Liver (tissue), 9 donors: ENCODE data around the gene NDUFS7. TPM values are rescaled to one million over a fixed set of nuclear protein-coding genes. Genes with fewer than 3 reads are reported as not detected.

Experiments
- DNase-seq: peaks from one replicate; pipeline ENCODE4 v3.0.0-alpha.2; 2017; ENCODE audit warnings: low spot score
- H3K27ac ChIP-seq, 2 donors: one replicate each; pipeline ENCODE4 v1.7.0; 2013; ENCODE audit warnings: inconsistent platforms in 2 of 2, low read length in 2 of 2, control low read depth in 1 of 2, low read depth in 1 of 2, mild to moderate bottlenecking in 1 of 2
- H3K27me3 ChIP-seq, 4 donors: one replicate each; pipeline versions ENCODE4 v1.6.1 to v1.7.0; 2013; ENCODE audit warnings: low read length in 3 of 4, inconsistent platforms in 1 of 4, mild to moderate bottlenecking in 1 of 4, moderate library complexity in 1 of 4; ENCODE audit not compliant: control insufficient read depth in 4 of 4, insufficient read depth in 4 of 4
- H3K36me3 ChIP-seq, 4 donors: one replicate each; pipeline versions ENCODE4 v1.6.1 to v1.7.0; 2013; ENCODE audit warnings: low read length in 3 of 4, mild to moderate bottlenecking in 3 of 4, low read depth in 1 of 4, moderate library complexity in 1 of 4; ENCODE audit not compliant: control insufficient read depth in 4 of 4, insufficient read depth in 3 of 4
- H3K4me1 ChIP-seq, 4 donors: one replicate each; pipeline versions ENCODE4 v1.6.1 to v1.7.0; 2013; ENCODE audit warnings: low read length in 3 of 4, mild to moderate bottlenecking in 3 of 4, moderate library complexity in 1 of 4; ENCODE audit not compliant: control insufficient read depth in 4 of 4, insufficient read depth in 4 of 4
- H3K4me3 ChIP-seq, 3 donors: one replicate each; pipeline versions ENCODE4 v1.6.1 to v1.7.0; 2013; ENCODE audit warnings: low read length in 3 of 3, control low read depth in 1 of 3, low read depth in 1 of 3, mild to moderate bottlenecking in 1 of 3
- H3K9ac ChIP-seq, 2 donors: one replicate each; pipeline ENCODE4 v1.7.0; 2013; ENCODE audit warnings: low read length in 2 of 2, mild to moderate bottlenecking in 2 of 2, moderate library complexity in 2 of 2, control low read depth in 1 of 2, low read depth in 1 of 2
- H3K9me3 ChIP-seq, 4 donors: one replicate each; pipeline versions ENCODE4 v1.6.1 to v1.7.0; 2013; ENCODE audit warnings: low read length in 3 of 4; ENCODE audit not compliant: control insufficient read depth in 4 of 4
- EGR1 ChIP-seq, 2 donors: IDR thresholded peaks; 2 replicates each; pipeline ENCODE4 v1.6.1; 2016 to 2018; ENCODE audit warnings: antibody characterized with exemption in 2 of 2, low read depth in 2 of 2
- FOXA1 ChIP-seq: IDR thresholded peaks from 2 replicates; pipeline ENCODE4 v1.6.1; 2016; ENCODE audit warnings: antibody characterized with exemption
- FOXA2 ChIP-seq: IDR thresholded peaks from 2 replicates; pipeline ENCODE4 v1.6.1; 2016; ENCODE audit warnings: antibody characterized with exemption
- HNF4A ChIP-seq, 2 donors: conservative IDR thresholded peaks; 2 replicates each; pipeline ENCODE4 v1.6.1; 2016; ENCODE audit warnings: antibody characterized with exemption in 2 of 2, mild to moderate bottlenecking in 2 of 2
- JUND ChIP-seq, 2 donors: IDR thresholded peaks; 2 replicates each; pipeline ENCODE4 v1.6.1; 2016; ENCODE audit warnings: antibody characterized with exemption in 2 of 2
- NR2F2 ChIP-seq: IDR thresholded peaks from 2 replicates; pipeline ENCODE4 v1.6.1; 2016; ENCODE audit warnings: antibody characterized with exemption
- RAD21 ChIP-seq, 2 donors: IDR thresholded peaks; 2 replicates each; pipeline ENCODE4 v1.6.1; 2016; ENCODE audit warnings: antibody characterized with exemption in 2 of 2, mild to moderate bottlenecking in 2 of 2
- RXRA ChIP-seq, 2 donors: IDR thresholded peaks; 2 replicates each; pipeline ENCODE4 v1.6.1; 2017 to 2018; ENCODE audit warnings: antibody characterized with exemption in 2 of 2, mild to moderate bottlenecking in 1 of 2
- SP1 ChIP-seq: IDR thresholded peaks from 2 replicates; pipeline ENCODE4 v1.6.1; 2018; ENCODE audit warnings: antibody characterized with exemption, mild to moderate bottlenecking
- TAF1 ChIP-seq: conservative IDR thresholded peaks from 2 replicates; pipeline ENCODE4 v1.6.1; 2016; ENCODE audit warnings: antibody characterized with exemption, mild to moderate bottlenecking
- YY1 ChIP-seq: IDR thresholded peaks from 2 replicates; pipeline ENCODE4 v1.6.1; 2016; ENCODE audit warnings: antibody characterized with exemption, mild to moderate bottlenecking
- WGBS: extraction: QIAGEN DNeasy Blood & Tissue Kit; methylation state at CpG from one replicate; pipeline ENCODE4 v1.1.7; 2013; 5-methylcytosine and 5-hydroxymethylcytosine counted together
- polyA plus RNA-seq, 2 donors: library from polyadenylated mRNA; stranded (reverse) in 1 of 2; unstranded in 1 of 2; fragments of 200-250 nt in 1 of 2; fragments of >200 nt in 1 of 2; fragmentation: Nextera tagmentation in 1 of 2; extraction: Ambion mirVana in 1 of 2; gene quantifications; one replicate each; pipeline versions ENCODE4 v1.2.1 to v1.2.3, GENCODE V29; 2013 to 2015
- total RNA-seq, 2 donors: library from RNA; depleted of rRNA; stranded (reverse); fragments of >200 nt; gene quantifications; one replicate each; pipeline ENCODE4 v1.2.3, GENCODE V29; 2014
- TF ChIP-seq, protein P1 (sequence below): IDR thresholded peaks from 2 replicates; pipeline ENCODE4 v1.6.1; 2016; ENCODE audit warnings: antibody characterized with exemption
- TF ChIP-seq, protein P2 (sequence below): IDR thresholded peaks from 2 replicates; pipeline ENCODE4 v1.6.1; 2016; ENCODE audit warnings: antibody characterized with exemption
- TF ChIP-seq, protein P3 (sequence below): IDR thresholded peaks from 2 replicates; pipeline ENCODE4 v1.6.1; 2016; ENCODE audit warnings: antibody characterized with exemption, mild to moderate bottlenecking
- TF ChIP-seq, protein P4 (sequence below): IDR thresholded peaks from 2 replicates; pipeline ENCODE4 v1.6.1; 2016; ENCODE audit warnings: antibody characterized with exemption
- TF ChIP-seq, protein P5 (sequence below): fragments of 150-350 bp; IDR thresholded peaks from 2 replicates; pipeline ENCODE4 v1.5.1; 2017; ENCODE audit warnings: improper control_type of control experiment, low read depth, low read length; ENCODE audit not compliant: missing input control
- donor health status: healthy.
- donor health status: healthy.
- donor health status: healthy.
- donor health status: healthy.
- donor health status: healthy.

NDUFS7 gene
- total and polyA plus RNA-seq, 4 donors, result 54.4 to 185 (median 128) TPM

DNA sequence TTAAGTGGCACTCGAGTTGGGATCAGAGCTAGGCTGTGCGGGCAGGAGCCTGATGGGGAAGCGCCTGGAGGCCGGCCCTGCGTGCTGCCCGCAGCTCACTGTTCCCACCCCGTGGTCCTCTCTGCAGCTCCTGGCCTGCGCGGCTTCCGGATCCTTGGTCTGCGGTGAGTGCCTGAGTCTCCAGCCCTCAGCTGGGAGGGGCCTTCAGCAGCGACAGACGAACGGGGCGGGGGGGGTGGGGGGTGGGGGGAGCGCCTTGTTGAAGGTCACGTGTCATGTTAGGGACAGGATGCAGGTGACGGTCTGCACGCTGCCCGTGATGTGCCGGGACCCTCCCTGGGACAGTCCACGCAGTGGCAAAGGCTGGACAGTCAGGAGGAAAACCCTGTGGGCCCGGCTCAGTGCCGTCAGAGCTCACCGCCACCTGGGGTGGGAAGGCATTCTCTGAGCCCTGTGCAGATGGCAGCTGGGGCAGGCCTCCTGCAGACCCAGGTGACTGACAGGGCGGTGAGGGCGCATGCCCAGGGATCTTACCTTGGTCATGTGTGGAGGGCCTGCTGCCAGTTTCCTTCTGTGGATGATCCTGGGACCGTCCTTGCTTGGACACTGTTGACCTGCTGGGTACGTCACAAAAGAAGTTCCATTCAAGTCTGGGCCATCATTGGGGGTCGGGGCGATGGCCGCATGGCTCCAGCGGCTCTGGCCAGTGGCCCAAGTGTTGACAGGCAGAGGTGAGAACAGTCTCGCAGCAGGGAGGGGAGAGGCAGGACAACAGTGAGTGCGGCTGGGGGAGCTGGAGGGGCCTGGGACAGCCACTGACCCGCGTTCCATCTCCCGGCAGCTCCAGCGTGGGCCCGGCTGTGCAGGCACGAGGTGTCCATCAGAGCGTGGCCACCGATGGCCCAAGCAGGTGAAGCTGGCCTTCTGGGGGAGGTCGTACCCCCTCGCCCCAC is 4.3 kb downstream of the NDUFS7 start:
- H3K36me3 ChIP-seq, result peaks cover 7 to 34% (median 22%) of the 10 kb centered on the region in 4 donors
- TF ChIP-seq, protein P1, sequence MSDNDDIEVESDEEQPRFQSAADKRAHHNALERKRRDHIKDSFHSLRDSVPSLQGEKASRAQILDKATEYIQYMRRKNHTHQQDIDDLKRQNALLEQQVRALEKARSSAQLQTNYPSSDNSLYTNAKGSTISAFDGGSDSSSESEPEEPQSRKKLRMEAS, result no peak
- TF ChIP-seq YY1 (no peak), RAD21 (IDR thresholded peaks at IDR 0.05) (no peak), FOXA1 (no peak), TAF1 (no peak), RXRA (IDR thresholded peaks at IDR 0.05) (no peak), NR2F2 (no peak), JUND (IDR thresholded peaks at IDR 0.05) (no peak), FOXA2 (no peak), HNF4A (conservative IDR thresholded peaks at IDR 0.05) (no peak)
- TF ChIP-seq, protein P2, sequence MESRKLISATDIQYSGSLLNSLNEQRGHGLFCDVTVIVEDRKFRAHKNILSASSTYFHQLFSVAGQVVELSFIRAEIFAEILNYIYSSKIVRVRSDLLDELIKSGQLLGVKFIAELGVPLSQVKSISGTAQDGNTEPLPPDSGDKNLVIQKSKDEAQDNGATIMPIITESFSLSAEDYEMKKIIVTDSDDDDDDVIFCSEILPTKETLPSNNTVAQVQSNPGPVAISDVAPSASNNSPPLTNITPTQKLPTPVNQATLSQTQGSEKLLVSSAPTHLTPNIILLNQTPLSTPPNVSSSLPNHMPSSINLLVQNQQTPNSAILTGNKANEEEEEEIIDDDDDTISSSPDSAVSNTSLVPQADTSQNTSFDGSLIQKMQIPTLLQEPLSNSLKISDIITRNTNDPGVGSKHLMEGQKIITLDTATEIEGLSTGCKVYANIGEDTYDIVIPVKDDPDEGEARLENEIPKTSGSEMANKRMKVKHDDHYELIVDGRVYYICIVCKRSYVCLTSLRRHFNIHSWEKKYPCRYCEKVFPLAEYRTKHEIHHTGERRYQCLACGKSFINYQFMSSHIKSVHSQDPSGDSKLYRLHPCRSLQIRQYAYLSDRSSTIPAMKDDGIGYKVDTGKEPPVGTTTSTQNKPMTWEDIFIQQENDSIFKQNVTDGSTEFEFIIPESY, result no peak
- TF ChIP-seq, protein P3, sequence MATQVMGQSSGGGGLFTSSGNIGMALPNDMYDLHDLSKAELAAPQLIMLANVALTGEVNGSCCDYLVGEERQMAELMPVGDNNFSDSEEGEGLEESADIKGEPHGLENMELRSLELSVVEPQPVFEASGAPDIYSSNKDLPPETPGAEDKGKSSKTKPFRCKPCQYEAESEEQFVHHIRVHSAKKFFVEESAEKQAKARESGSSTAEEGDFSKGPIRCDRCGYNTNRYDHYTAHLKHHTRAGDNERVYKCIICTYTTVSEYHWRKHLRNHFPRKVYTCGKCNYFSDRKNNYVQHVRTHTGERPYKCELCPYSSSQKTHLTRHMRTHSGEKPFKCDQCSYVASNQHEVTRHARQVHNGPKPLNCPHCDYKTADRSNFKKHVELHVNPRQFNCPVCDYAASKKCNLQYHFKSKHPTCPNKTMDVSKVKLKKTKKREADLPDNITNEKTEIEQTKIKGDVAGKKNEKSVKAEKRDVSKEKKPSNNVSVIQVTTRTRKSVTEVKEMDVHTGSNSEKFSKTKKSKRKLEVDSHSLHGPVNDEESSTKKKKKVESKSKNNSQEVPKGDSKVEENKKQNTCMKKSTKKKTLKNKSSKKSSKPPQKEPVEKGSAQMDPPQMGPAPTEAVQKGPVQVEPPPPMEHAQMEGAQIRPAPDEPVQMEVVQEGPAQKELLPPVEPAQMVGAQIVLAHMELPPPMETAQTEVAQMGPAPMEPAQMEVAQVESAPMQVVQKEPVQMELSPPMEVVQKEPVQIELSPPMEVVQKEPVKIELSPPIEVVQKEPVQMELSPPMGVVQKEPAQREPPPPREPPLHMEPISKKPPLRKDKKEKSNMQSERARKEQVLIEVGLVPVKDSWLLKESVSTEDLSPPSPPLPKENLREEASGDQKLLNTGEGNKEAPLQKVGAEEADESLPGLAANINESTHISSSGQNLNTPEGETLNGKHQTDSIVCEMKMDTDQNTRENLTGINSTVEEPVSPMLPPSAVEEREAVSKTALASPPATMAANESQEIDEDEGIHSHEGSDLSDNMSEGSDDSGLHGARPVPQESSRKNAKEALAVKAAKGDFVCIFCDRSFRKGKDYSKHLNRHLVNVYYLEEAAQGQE, result no peak

DNA sequence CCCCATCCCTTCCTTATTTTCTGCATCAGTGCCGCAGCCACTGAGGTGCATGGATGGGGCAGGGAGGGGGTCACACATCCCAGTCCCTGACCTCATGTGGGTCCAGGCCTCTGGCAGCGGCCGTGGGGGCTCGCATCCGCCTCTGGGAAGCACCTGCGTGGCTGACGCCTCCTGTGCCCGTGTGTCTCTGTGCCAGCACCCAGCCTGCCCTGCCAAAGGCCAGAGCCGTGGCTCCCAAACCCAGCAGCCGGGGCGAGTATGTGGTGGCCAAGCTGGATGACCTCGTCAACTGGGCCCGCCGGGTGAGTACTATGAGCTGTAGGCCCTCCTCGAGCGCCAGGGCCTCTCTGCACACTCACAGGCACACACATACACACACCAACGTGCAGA is 4.9 kb downstream of the NDUFS7 start:
- Histone ChIP-seq H3K9me3 (no peaks in the 10 kb centered on the region), H3K4me3 (no peak overlapping the region), H3K27me3 (no peaks in the 10 kb centered on the region), H3K36me3 (peaks cover 7 to 37% (median 27%) of the 10 kb centered on the region in 4 donors), H3K4me1 (peaks cover 3 to 19% (median 10%) of the 10 kb centered on the region in 4 donors), H3K9ac (no peak overlapping the region), H3K27ac (no peak overlapping the region)
- WGBS, result 95% methylated on average over 17 of the region's 17 CpGs
- no peak for DNase-seq
- TF ChIP-seq EGR1 (IDR thresholded peaks at IDR 0.05; ENCODE audit: low read depth in 2 of 2), result no peak
- TF ChIP-seq NR2F2, result no peak
- no peak for TF ChIP-seq JUND (IDR thresholded peaks at IDR 0.05)
- no peak for TF ChIP-seq RXRA (IDR thresholded peaks at IDR 0.05)
- TF ChIP-seq RAD21 (IDR thresholded peaks at IDR 0.05), result no peak
- no peak for TF ChIP-seq YY1
- TF ChIP-seq, protein P2, result no peak
- TF ChIP-seq, protein P4, sequence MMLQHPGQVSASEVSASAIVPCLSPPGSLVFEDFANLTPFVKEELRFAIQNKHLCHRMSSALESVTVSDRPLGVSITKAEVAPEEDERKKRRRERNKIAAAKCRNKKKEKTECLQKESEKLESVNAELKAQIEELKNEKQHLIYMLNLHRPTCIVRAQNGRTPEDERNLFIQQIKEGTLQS, result no peak
- TF ChIP-seq, protein P5, sequence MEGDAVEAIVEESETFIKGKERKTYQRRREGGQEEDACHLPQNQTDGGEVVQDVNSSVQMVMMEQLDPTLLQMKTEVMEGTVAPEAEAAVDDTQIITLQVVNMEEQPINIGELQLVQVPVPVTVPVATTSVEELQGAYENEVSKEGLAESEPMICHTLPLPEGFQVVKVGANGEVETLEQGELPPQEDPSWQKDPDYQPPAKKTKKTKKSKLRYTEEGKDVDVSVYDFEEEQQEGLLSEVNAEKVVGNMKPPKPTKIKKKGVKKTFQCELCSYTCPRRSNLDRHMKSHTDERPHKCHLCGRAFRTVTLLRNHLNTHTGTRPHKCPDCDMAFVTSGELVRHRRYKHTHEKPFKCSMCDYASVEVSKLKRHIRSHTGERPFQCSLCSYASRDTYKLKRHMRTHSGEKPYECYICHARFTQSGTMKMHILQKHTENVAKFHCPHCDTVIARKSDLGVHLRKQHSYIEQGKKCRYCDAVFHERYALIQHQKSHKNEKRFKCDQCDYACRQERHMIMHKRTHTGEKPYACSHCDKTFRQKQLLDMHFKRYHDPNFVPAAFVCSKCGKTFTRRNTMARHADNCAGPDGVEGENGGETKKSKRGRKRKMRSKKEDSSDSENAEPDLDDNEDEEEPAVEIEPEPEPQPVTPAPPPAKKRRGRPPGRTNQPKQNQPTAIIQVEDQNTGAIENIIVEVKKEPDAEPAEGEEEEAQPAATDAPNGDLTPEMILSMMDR, result no peak
- no peak for TF ChIP-seq FOXA2
- TF ChIP-seq SP1, result no peak
- TF ChIP-seq, protein P3, result no peak
- TF ChIP-seq HNF4A (conservative IDR thresholded peaks at IDR 0.05), result no peak

More for the DNA sequence above, 4.3 kb downstream of the NDUFS7 start:
- DNase-seq, result no peak
- H3K27me3 ChIP-seq, result no peaks in the 10 kb centered on the region
- no peak overlapping the region for H3K9ac ChIP-seq
- H3K27ac ChIP-seq, result no peak overlapping the region
- 91% methylated on average over 45 of the region's 45 CpGs for WGBS
- no peaks in the 10 kb centered on the region for H3K9me3 ChIP-seq
- H3K4me1 ChIP-seq, result peaks cover 3 to 19% (median 10%) of the 10 kb centered on the region in 4 donors
- H3K4me3 ChIP-seq, result no peak overlapping the region
